Mucosa of gallbladder (tissue), 1 donor: Measurements from ENCODE around the gene ENO3. TPM values are rescaled to one million over a fixed set of nuclear protein-coding genes. Genes with fewer than 3 reads are reported as not detected.
A peak's percentile ranks its signal among the peaks of the same experiment; 100 is the strongest.
"Not testable (repeated sequence)": the region's sequence is repeated elsewhere in the genome, so short reads cannot be mapped to it uniquely, and the experiment has no call there.

ENCODE experiments used
- DNase-seq: peaks from one replicate; pipeline ENCODE4 v3.0.0-alpha.2; 2020; ENCODE audit warnings: low spot score
- total RNA-seq: library from RNA; stranded (reverse); gene quantifications from one replicate; pipeline ENCODE4 v1.2.1, GENCODE V29; 2021
- donor health status: DM: no; HTN: no; CAD: no.

Gene ENO3
- total RNA-seq: 7.5 TPM

- no peak for DNase-seq
Measured at GRCh38 chr17:4950746-4951204, at the start of gene ENO3. ENO3 (plus strand) TSS chr17:4951119; CDS start chr17:4951830, 711 bp downstream.

- peak; percentile 85 for DNase-seq
Measured at GRCh38 chr17:4901648-4902344, 49.1 kb upstream of the ENO3 start.

- DNase-seq: no peak
Measured at GRCh38 chr17:4902540-4902939, 48.4 kb upstream of the ENO3 start.

DNA sequence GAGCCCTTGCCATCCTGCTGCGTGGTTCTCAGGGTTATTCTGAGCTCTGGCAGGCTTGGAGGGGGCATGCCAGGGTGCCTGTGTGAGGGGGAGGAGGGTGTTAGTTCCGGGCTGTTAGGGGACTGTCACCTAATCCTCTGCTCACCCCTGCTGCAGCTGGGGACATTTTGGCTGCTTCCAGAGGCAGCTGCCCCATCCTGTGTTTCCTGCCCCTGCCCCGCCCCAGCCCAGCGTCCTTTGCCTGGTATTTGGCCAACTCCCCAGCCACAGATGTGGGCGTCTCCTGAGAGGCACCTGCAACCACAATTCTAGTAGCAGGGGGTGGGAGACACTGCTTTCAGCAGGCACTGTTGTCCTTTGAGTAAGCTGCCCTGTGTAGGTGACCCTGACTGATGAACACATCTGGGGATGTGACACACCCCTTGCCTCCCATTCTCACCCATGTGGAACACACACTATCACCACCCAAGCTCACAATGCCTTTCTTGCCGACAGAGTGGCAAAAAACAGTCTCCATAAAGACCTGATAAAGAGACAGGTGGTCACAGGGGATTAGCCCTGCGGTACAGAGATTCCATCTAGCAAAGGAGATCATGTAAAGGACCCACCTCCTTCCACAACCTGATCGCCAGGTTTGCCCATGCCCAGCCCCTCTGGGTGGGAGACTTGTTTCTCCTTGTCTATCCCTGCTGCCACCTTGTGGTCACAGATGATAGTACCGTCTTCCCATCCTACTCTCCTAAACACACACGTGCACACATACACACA, 47.7 kb upstream of the ENO3 start, which contains the start of gene CHRNE:
Gene CHRNE, minus strand, starts transcription at position 48 of the 768 bp plus-strand sequence. Its CDS starts 35 bp downstream, at position 13.
- DNase-seq: peak; percentile 91

GRCh38 chr17:4906642-4907041, 44.3 kb upstream of the ENO3 start:
- DNase-seq: not testable (repeated sequence)

DNA sequence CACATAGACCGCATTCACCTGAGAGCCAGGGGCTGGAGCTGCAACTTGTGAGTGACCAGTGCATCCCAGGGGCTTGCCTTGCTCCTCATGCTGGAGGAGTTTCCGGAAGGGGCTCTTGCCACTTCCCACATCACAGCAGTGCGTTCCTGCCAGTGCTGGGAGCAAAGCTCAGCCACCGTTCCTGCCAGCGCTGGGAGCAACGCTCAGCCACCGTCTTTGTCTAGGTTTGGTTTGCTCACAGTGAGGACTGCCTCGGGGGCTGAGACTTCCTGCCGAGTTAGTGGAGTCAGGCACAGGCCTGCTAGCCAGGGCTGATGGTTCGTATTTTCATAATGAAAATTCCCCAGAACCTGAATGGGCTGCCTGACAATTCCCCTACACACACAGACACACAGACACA, 42.6 kb upstream of the ENO3 start:
- no peak for DNase-seq

GRCh38 chr17:4908711-4909496, 42.0 kb upstream of the ENO3 start:
- DNase-seq: peak; percentile 91

- no peak for DNase-seq
Measured at GRCh38 chr17:4913994-4914393, 36.9 kb upstream of the ENO3 start.

GRCh38 chr17:4914551-4914950, 36.4 kb upstream of the ENO3 start:
- DNase-seq: not testable (repeated sequence)

DNA sequence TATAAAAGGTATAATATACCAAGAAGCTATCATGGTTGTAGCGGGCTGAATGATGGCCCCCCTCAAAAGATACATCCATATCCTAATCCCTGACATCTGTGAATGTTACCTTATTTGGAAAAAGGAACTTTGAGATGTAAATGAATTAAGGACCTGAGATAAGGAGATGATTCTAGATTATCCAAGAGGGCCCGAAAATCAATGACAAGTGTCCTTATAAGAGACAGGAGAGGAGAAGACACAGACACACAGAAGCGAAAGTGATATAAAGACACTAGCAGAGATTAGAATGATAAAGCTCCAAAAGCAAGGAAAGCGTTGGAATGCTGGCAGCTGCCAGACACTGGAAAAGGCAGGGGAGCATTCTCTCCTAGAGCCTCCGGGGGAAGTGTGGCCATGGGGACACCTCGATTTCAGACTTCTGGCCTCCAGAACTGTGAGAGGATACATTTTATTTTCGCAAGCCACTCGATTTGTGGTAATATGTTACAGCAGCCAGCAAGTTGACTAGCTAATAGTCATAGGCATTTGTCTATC, 31.3 kb upstream of the ENO3 start:
- no peak for DNase-seq

DNA sequence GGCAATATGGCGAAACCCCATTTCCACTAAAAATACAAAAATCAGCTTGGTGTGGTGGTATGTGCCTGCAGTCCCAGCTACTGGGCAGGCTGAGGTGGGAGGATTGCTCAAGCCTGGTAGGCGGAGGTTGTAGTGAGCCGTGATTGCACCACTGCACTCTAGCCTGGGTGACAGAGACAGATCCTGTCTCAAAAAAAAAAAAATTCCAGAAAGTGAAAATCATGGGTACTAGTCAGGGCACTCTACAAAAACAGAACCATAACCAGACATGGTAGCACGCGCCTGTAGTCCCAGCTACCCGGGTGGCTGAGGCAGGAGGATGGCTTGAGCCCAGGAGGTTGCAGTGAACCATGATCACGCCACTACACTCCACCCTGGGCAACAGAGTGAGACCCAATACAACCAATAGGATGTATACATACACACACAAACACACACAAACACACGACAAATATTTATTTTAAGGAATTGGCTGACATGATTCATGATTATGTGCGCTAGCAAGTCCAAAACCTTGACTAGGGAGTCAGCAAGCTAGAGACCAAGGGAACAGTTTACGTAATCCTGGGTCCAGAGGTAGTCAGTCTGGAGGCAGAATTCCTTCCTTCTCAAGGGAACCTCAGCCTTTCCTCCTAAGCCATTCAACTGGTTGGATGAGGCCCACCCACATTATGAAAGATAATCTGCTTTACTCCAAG, 30.4 kb upstream of the ENO3 start:
- DNase-seq: no peak

DNA sequence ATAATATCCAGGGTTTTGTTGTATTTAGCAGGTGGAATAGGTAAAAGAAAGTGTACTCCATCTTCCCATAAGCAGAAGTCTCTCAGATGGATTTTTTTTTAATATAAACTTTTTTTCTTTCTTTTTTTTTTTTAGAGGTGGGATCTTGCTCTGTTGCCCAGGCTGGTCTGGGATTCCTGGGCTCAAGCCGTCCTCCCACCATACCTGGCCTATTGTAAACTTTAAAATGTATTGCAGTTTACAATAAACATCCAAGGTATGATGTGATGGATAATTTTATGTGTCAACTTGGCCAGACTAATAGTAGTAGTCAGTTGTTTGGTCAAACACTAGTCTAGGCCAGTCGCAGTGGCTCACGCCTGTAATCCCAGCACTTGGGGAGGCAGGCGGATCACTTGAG, 29.6 kb upstream of the ENO3 start:
- DNase-seq: no peak

- not testable (repeated sequence) for DNase-seq
Measured at GRCh38 chr17:4926577-4927335, 24.2 kb upstream of the ENO3 start.

DNA sequence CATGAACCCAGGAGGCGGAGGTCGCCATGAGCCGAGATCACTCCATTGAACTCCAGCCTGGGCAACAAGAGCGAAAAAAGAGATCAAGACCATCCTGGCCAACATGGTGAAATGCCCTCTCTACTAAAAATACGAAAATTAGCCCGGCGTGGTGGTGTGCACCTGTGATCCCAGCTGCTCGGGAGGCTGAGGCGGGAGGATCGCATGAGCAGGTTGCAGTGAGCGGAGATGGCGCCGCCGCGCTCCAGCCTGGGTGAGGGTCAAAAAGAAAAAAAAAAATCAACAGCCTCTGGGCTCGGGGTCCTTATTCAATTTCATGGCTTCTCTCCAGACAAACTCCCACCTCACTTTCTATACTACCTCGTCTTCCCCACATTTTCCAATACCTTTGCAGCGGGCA, 22.0 kb upstream of the ENO3 start:
- no peak for DNase-seq

DNA sequence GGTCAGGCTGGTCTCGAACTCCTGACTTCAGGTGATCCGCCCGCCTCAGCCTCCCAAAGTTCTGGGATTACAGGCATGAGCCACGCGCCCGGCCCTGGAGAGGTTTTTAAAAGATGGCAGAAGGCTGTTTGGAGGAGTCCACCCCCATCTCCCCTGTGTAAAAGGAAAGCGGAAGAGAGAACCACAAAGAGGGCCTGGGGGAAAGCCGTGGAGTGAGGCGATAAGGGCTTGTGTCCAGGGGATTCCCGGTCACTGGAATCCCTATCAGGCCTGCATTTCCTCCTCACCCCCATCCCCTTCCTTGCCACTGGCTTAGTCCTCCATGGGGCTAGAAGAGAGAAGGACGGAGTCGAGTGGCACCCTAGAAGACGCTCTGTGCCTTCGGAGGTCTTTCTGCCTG, 19.0 kb upstream of the ENO3 start, which contains the start of gene GP1BA:
Gene GP1BA, plus strand, starts transcription at position 315 of the 400 bp plus-strand sequence. CDS start 328 bp downstream, outside the sequence.
- no peak for DNase-seq

DNA sequence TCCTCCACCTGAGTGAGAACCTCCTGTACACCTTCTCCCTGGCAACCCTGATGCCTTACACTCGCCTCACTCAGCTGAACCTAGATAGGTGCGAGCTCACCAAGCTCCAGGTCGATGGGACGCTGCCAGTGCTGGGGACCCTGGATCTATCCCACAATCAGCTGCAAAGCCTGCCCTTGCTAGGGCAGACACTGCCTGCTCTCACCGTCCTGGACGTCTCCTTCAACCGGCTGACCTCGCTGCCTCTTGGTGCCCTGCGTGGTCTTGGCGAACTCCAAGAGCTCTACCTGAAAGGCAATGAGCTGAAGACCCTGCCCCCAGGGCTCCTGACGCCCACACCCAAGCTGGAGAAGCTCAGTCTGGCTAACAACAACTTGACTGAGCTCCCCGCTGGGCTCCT, 18.2 kb upstream of the ENO3 start:
- DNase-seq: no peak

GRCh38 chr17:4933646-4934045, 17.3 kb upstream of the ENO3 start:
- no peak for DNase-seq

DNA sequence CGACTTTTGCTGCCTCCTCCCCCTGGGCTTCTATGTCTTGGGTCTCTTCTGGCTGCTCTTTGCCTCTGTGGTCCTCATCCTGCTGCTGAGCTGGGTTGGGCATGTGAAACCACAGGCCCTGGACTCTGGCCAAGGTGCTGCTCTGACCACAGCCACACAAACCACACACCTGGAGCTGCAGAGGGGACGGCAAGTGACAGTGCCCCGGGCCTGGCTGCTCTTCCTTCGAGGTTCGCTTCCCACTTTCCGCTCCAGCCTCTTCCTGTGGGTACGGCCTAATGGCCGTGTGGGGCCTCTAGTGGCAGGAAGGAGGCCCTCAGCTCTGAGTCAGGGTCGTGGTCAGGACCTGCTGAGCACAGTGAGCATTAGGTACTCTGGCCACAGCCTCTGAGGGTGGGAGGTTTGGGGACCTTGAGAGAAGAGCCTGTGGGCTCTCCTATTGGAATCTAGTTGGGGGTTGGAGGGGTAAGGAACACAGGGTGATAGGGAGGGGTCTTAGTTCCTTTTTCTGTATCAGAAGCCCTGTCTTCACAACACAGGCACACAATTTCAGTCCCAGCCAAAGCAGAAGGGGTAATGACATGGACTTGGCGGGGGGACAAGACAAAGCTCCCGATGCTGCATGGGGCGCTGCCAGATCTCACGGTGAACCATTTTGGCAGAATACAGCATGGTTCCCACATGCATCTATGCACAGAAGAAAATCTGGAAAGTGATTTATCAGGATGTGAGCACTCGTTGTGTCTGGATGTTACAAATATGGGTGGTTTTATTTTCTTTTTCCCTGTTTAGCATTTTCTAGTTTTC, 16.5 kb upstream of the ENO3 start:
- DNase-seq: no peak

- DNase-seq: no peak
Measured at GRCh38 chr17:4935650-4936049, 15.3 kb upstream of the ENO3 start.

GRCh38 chr17:4936436-4936835, 14.5 kb upstream of the ENO3 start:
- DNase-seq: no peak
